AG04450 (cell line): ENCODE results near the gene CTAGE8. TPM values are rescaled to one million over a fixed set of nuclear protein-coding genes. Genes with fewer than 3 reads are reported as not detected.
"Not testable (repeated sequence)": the region's sequence is repeated elsewhere in the genome, so short reads cannot be mapped to it uniquely, and the experiment has no call there.

ENCODE experiments used
- CTCF ChIA-PET: fragments of 300-600, 350-600 bp; formaldehyde crosslinking; extraction: SDS; loops from one replicate; lab custom pipeline; 2022; ENCODE audit warnings: antibody characterized with exemption, inconsistent platforms; lab: Charles Lee
- POLR2A ChIA-PET: fragments of 350-600 bp; formaldehyde crosslinking; extraction: SDS; loops from one replicate; lab custom pipeline; 2021; ENCODE audit warnings: antibody characterized with exemption, inconsistent platforms; lab: Yijun Ruan, JAX
- DNase-seq: peaks from one replicate; pipeline ENCODE4 v3.0.0-alpha.2; 2011; ENCODE audit warnings: low read depth, low spot score
- H3K27ac ChIP-seq: one replicate; pipeline ENCODE4 v1.5.1; 2012; ENCODE audit warnings: low read depth, low read length, control low read depth
- H3K27me3 ChIP-seq: one replicate; pipeline ENCODE4 v1.6.0; 2012; ENCODE audit warnings: low read length; ENCODE audit not compliant: control insufficient read depth, insufficient read depth
- H3K4me3 ChIP-seq: 2 replicates; pipeline ENCODE4 v1.5.1; 2011; ENCODE audit warnings: mild to moderate bottlenecking, low read depth, low read length, control low read depth
- H3K9me3 ChIP-seq: 2 replicates; pipeline ENCODE4 v1.5.1; 2012; ENCODE audit warnings: low read length; ENCODE audit not compliant: control insufficient read depth, insufficient read depth
- polyA minus RNA-seq: library from RNA; depleted of rRNA, polyadenylated mRNA; stranded (reverse); fragments of >200 nt; gene quantifications from 2 replicates; pipeline ENCODE4 v1.2.3, GENCODE V29; 2011; rRNA and poly(A)+ RNA removed
- polyA plus RNA-seq: library from polyadenylated mRNA; depleted of rRNA; stranded (reverse); fragments of >200 nt; gene quantifications from 2 replicates; pipeline ENCODE4 v1.2.3, GENCODE V29; 2011; rRNA removed

Gene CTAGE8
- polyA plus RNA-seq: 0.16 TPM in 1 of 2 replicates, not detected in the other
- polyA minus RNA-seq: 0.26 TPM in 1 of 2 replicates, not detected in the other

- DNase-seq, CTCF ChIA-PET, H3K4me3 ChIP-seq, POLR2A ChIA-PET, H3K27ac ChIP-seq, H3K27me3 ChIP-seq, H3K9me3 ChIP-seq: not testable (repeated sequence)
These were observed at the start of gene CTAGE8 for GRCh38 chr7:144269188-144269587. Gene CTAGE8, minus strand, starts transcription at chr7:144269288. Its CDS starts 38 bp downstream, at chr7:144269250.

- H3K27me3 ChIP-seq, CTCF ChIA-PET, H3K9me3 ChIP-seq, H3K4me3 ChIP-seq, H3K27ac ChIP-seq, DNase-seq, POLR2A ChIA-PET: not testable (repeated sequence)
These were observed 48.4 kb upstream of the CTAGE8 start for GRCh38 chr7:144317537-144317936.

GRCh38 chr7:144311872-144312469 is 42.9 kb upstream of the CTAGE8 start, which contains the start of gene OR2A1:
Gene OR2A1, plus strand, starts transcription at chr7:144312419. Its CDS starts 5,706 bp downstream, at chr7:144318125.
- DNase-seq, H3K4me3 ChIP-seq, H3K27me3 ChIP-seq, POLR2A ChIA-PET, H3K27ac ChIP-seq, CTCF ChIA-PET, H3K9me3 ChIP-seq: not testable (repeated sequence)

- DNase-seq, H3K27ac ChIP-seq, POLR2A ChIA-PET, CTCF ChIA-PET, H3K9me3 ChIP-seq, H3K4me3 ChIP-seq, H3K27me3 ChIP-seq: not testable (repeated sequence)
These were observed 42.1 kb upstream of the CTAGE8 start for GRCh38 chr7:144311218-144311617.

- CTCF ChIA-PET, H3K9me3 ChIP-seq, H3K27ac ChIP-seq, H3K4me3 ChIP-seq, DNase-seq, H3K27me3 ChIP-seq, POLR2A ChIA-PET: not testable (repeated sequence)
These were observed 40.6 kb upstream of the CTAGE8 start for GRCh38 chr7:144309702-144310101.

GRCh38 chr7:144305156-144305555 is 36.1 kb upstream of the CTAGE8 start:
- DNase-seq, POLR2A ChIA-PET, H3K4me3 ChIP-seq, H3K9me3 ChIP-seq, H3K27ac ChIP-seq, CTCF ChIA-PET, H3K27me3 ChIP-seq: not testable (repeated sequence)

GRCh38 chr7:144303607-144304006 is 34.5 kb upstream of the CTAGE8 start:
- H3K4me3 ChIP-seq, DNase-seq: not testable (repeated sequence)

GRCh38 chr7:144302578-144303303 is 33.7 kb upstream of the CTAGE8 start:
- CTCF ChIA-PET, H3K4me3 ChIP-seq: not testable (repeated sequence)

More at GRCh38 chr7:144303607-144304006, 34.5 kb upstream of the CTAGE8 start:
- H3K27ac ChIP-seq, POLR2A ChIA-PET, H3K9me3 ChIP-seq, H3K27me3 ChIP-seq, CTCF ChIA-PET: not testable (repeated sequence)

GRCh38 chr7:144293794-144294499 is 24.9 kb upstream of the CTAGE8 start:
- H3K27ac ChIP-seq, POLR2A ChIA-PET, H3K27me3 ChIP-seq, H3K4me3 ChIP-seq, CTCF ChIA-PET, DNase-seq, H3K9me3 ChIP-seq: not testable (repeated sequence)

More at GRCh38 chr7:144302578-144303303, 33.7 kb upstream of the CTAGE8 start:
- H3K27ac ChIP-seq, DNase-seq, H3K9me3 ChIP-seq, H3K27me3 ChIP-seq, POLR2A ChIA-PET: not testable (repeated sequence)

GRCh38 chr7:144292384-144293161 is 23.5 kb upstream of the CTAGE8 start:
- H3K27ac ChIP-seq, H3K27me3 ChIP-seq, CTCF ChIA-PET, H3K9me3 ChIP-seq, DNase-seq, H3K4me3 ChIP-seq, POLR2A ChIA-PET: not testable (repeated sequence)

- H3K27ac ChIP-seq, DNase-seq, H3K27me3 ChIP-seq, CTCF ChIA-PET, H3K4me3 ChIP-seq, H3K9me3 ChIP-seq, POLR2A ChIA-PET: not testable (repeated sequence)
These were observed 22.5 kb upstream of the CTAGE8 start for GRCh38 chr7:144291607-144292006.
